IgD-negative memory B cell (primary cell): ENCODE data around the gene FNBP1L. TPM values are rescaled to one million over a fixed set of nuclear protein-coding genes. Genes with fewer than 3 reads are reported as not detected.
"Not testable (repeated sequence)": the region's sequence is repeated elsewhere in the genome, so short reads cannot be mapped to it uniquely, and the experiment has no call there.

Source experiments
- H3K27ac Mint-ChIP-seq, 3 donors: one replicate each; pipeline ENCODE4 v1.8.0; 2020 to 2022; ENCODE audit warnings: mild to moderate bottlenecking in 3 of 3, mixed read lengths in 3 of 3, moderate library complexity in 1 of 3
- H3K27me3 Mint-ChIP-seq: one replicate; pipeline ENCODE4 v1.8.0; 2021; ENCODE audit warnings: mixed read lengths
- H3K36me3 Mint-ChIP-seq: one replicate; pipeline ENCODE4 v1.8.0; 2020; ENCODE audit warnings: mild to moderate bottlenecking, mixed read lengths
- H3K4me1 Mint-ChIP-seq, 3 donors: one replicate each; pipeline ENCODE4 v1.8.0; 2020 to 2022; ENCODE audit warnings: mixed read lengths in 3 of 3, mild to moderate bottlenecking in 1 of 3
- H3K4me3 Mint-ChIP-seq, 4 donors: one replicate each; pipeline ENCODE4 v1.8.0; 2020 to 2022; ENCODE audit warnings: mild to moderate bottlenecking in 4 of 4, mixed read lengths in 4 of 4, moderate library complexity in 3 of 4
- H3K9me3 Mint-ChIP-seq, 3 donors: one replicate each; pipeline ENCODE4 v1.8.0; 2020 to 2021; ENCODE audit warnings: mixed read lengths in 3 of 3, mild to moderate bottlenecking in 1 of 3
- polyA plus RNA-seq: library from polyadenylated mRNA; unstranded; fragments of 300-500 nt; fragmentation: Illumina TruSeq; gene quantifications from one replicate; pipeline ENCODE4 v1.2.3, GENCODE V29; 2021

The FNBP1L gene
- polyA plus RNA-seq, 1 donor from 2014 or later = 1.5 TPM

- H3K27me3 Mint-ChIP-seq = no peaks in the 10 kb centered on the region
- no peak overlapping the region for H3K4me3 Mint-ChIP-seq
- H3K9me3 Mint-ChIP-seq = peaks cover 0 to 1% (median 0%) of the 10 kb centered on the region in 3 donors
- no peak overlapping the region for H3K27ac Mint-ChIP-seq
- peaks cover 0 to 8% (median 5%) of the 10 kb centered on the region in 3 donors for H3K4me1 Mint-ChIP-seq
- H3K36me3 Mint-ChIP-seq = peaks cover 7% of the 10 kb centered on the region
Measured at GRCh38 chr1:93459126-93459525, 11.2 kb downstream of the FNBP1L start.

- Mint-ChIP-seq H3K9me3 (peaks cover 0 to 8% (median 4%) of the 10 kb centered on the region in 3 donors), H3K27ac (no peak overlapping the region), H3K36me3 (peaks cover 5% of the 10 kb centered on the region), H3K4me3 (no peak overlapping the region), H3K4me1 (peaks cover 0 to 8% (median 5%) of the 10 kb centered on the region in 3 donors), H3K27me3 (no peaks in the 10 kb centered on the region)
Measured at GRCh38 chr1:93461236-93461635, 13.3 kb downstream of the FNBP1L start.

GRCh38 chr1:93463960-93464359, 16.0 kb downstream of the FNBP1L start:
- Mint-ChIP-seq H3K4me3 (no peak overlapping the region), H3K36me3 (peaks cover 2% of the 10 kb centered on the region), H3K27me3 (peaks cover 2% of the 10 kb centered on the region), H3K4me1 (peaks cover 4 to 6% (median 5%) of the 10 kb centered on the region in 3 donors), H3K9me3 (peaks cover 0 to 14% (median 4%) of the 10 kb centered on the region in 3 donors), H3K27ac (no peak overlapping the region)

GRCh38 chr1:93465371-93466082, 17.6 kb downstream of the FNBP1L start:
- not testable (repeated sequence) for H3K27ac Mint-ChIP-seq

GRCh38 chr1:93467606-93468005, 19.7 kb downstream of the FNBP1L start:
- peaks cover 0 to 14% (median 7%) of the 10 kb centered on the region in 3 donors for H3K9me3 Mint-ChIP-seq
- H3K36me3 Mint-ChIP-seq = no peaks in the 10 kb centered on the region
- H3K4me1 Mint-ChIP-seq = peaks cover 0 to 4% (median 0%) of the 10 kb centered on the region in 3 donors
- no peak overlapping the region for H3K4me3 Mint-ChIP-seq
- H3K27me3 Mint-ChIP-seq = peaks cover 2% of the 10 kb centered on the region
- no peak overlapping the region for H3K27ac Mint-ChIP-seq

More at GRCh38 chr1:93465371-93466082, 17.6 kb downstream of the FNBP1L start:
- not testable (repeated sequence) for H3K4me3 Mint-ChIP-seq, H3K4me1 Mint-ChIP-seq, H3K27me3 Mint-ChIP-seq, H3K36me3 Mint-ChIP-seq
- H3K9me3 Mint-ChIP-seq = peaks cover 0 to 14% (median 7%) of the 10 kb centered on the region in 3 donors

- Mint-ChIP-seq H3K27ac (no peak overlapping the region), H3K9me3 (peaks cover 0 to 14% (median 7%) of the 10 kb centered on the region in 3 donors), H3K4me3 (no peak overlapping the region), H3K36me3 (no peaks in the 10 kb centered on the region), H3K4me1 (peaks cover 0 to 4% (median 0%) of the 10 kb centered on the region in 3 donors), H3K27me3 (peaks cover 2% of the 10 kb centered on the region)
Measured at GRCh38 chr1:93468662-93469061, 20.7 kb downstream of the FNBP1L start.

GRCh38 chr1:93469223-93469622, 21.3 kb downstream of the FNBP1L start:
- H3K4me1 Mint-ChIP-seq, H3K4me3 Mint-ChIP-seq, H3K36me3 Mint-ChIP-seq, H3K27me3 Mint-ChIP-seq: not testable (repeated sequence)
- Mint-ChIP-seq H3K27ac (peak overlapping the region in 1 of 3 donors; percentile 13), H3K9me3 (peaks cover 0 to 14% (median 7%) of the 10 kb centered on the region in 3 donors)

- Mint-ChIP-seq H3K9me3 (peaks cover 0 to 7% (median 5%) of the 10 kb centered on the region in 3 donors), H3K27me3 (peaks cover 2% of the 10 kb centered on the region), H3K27ac (no peak overlapping the region), H3K36me3 (no peaks in the 10 kb centered on the region), H3K4me1 (peaks cover 0 to 4% (median 0%) of the 10 kb centered on the region in 3 donors), H3K4me3 (no peak overlapping the region)
Measured at GRCh38 chr1:93471284-93471683, 23.4 kb downstream of the FNBP1L start.

- no peak overlapping the region for H3K4me3 Mint-ChIP-seq
- H3K9me3 Mint-ChIP-seq = peaks cover 0 to 7% (median 5%) of the 10 kb centered on the region in 3 donors
- peaks cover 0 to 4% (median 0%) of the 10 kb centered on the region in 3 donors for H3K4me1 Mint-ChIP-seq
- no peaks in the 10 kb centered on the region for H3K36me3 Mint-ChIP-seq
- H3K27me3 Mint-ChIP-seq = peaks cover 2% of the 10 kb centered on the region
- no peak overlapping the region for H3K27ac Mint-ChIP-seq
Measured at GRCh38 chr1:93471911-93472310, 24.0 kb downstream of the FNBP1L start.

GRCh38 chr1:93474321-93474720, 26.4 kb downstream of the FNBP1L start:
- H3K4me1 Mint-ChIP-seq = no peaks in the 10 kb centered on the region
- no peaks in the 10 kb centered on the region for H3K27me3 Mint-ChIP-seq
- no peak overlapping the region for H3K4me3 Mint-ChIP-seq
- H3K27ac Mint-ChIP-seq = no peak overlapping the region
- peaks cover 3 to 14% (median 12%) of the 10 kb centered on the region in 3 donors for H3K9me3 Mint-ChIP-seq
- H3K36me3 Mint-ChIP-seq = peaks cover 6% of the 10 kb centered on the region

GRCh38 chr1:93475681-93476080, 27.8 kb downstream of the FNBP1L start:
- peaks cover 10% of the 10 kb centered on the region for H3K36me3 Mint-ChIP-seq
- H3K4me1 Mint-ChIP-seq = no peaks in the 10 kb centered on the region
- H3K27me3 Mint-ChIP-seq = no peaks in the 10 kb centered on the region
- no peak overlapping the region for H3K4me3 Mint-ChIP-seq
- no peak overlapping the region for H3K27ac Mint-ChIP-seq
- H3K9me3 Mint-ChIP-seq = peaks cover 2 to 22% (median 15%) of the 10 kb centered on the region in 3 donors

- not testable (repeated sequence) for H3K4me3 Mint-ChIP-seq, H3K4me1 Mint-ChIP-seq, H3K27me3 Mint-ChIP-seq, H3K27ac Mint-ChIP-seq
- Mint-ChIP-seq H3K9me3 (peaks cover 2 to 28% (median 15%) of the 10 kb centered on the region in 3 donors), H3K36me3 (peaks cover 12% of the 10 kb centered on the region)
Measured at GRCh38 chr1:93479133-93479745, 31.3 kb downstream of the FNBP1L start.

- not testable (repeated sequence) for H3K27me3 Mint-ChIP-seq
Measured at GRCh38 chr1:93481899-93482298, 34.0 kb downstream of the FNBP1L start.

GRCh38 chr1:93483200-93483599, 35.3 kb downstream of the FNBP1L start:
- Mint-ChIP-seq H3K4me1 (no peaks in the 10 kb centered on the region), H3K27me3 (no peaks in the 10 kb centered on the region), H3K9me3 (peaks cover 0 to 25% (median 13%) of the 10 kb centered on the region in 3 donors), H3K27ac (no peak overlapping the region), H3K4me3 (no peak overlapping the region), H3K36me3 (peaks cover 10% of the 10 kb centered on the region)

More at GRCh38 chr1:93481899-93482298, 34.0 kb downstream of the FNBP1L start:
- not testable (repeated sequence) for H3K4me3 Mint-ChIP-seq, H3K27ac Mint-ChIP-seq, H3K4me1 Mint-ChIP-seq
- Mint-ChIP-seq H3K36me3 (peaks cover 12% of the 10 kb centered on the region), H3K9me3 (peaks cover 2 to 28% (median 15%) of the 10 kb centered on the region in 3 donors)

GRCh38 chr1:93483606-93484005, 35.7 kb downstream of the FNBP1L start:
- H3K4me1 Mint-ChIP-seq = no peaks in the 10 kb centered on the region
- peaks cover 8% of the 10 kb centered on the region for H3K36me3 Mint-ChIP-seq
- H3K9me3 Mint-ChIP-seq = peaks cover 0 to 21% (median 10%) of the 10 kb centered on the region in 3 donors
- no peak overlapping the region for H3K4me3 Mint-ChIP-seq
- no peak overlapping the region for H3K27ac Mint-ChIP-seq
- no peaks in the 10 kb centered on the region for H3K27me3 Mint-ChIP-seq
